ENCODE data around the gene LRRC8D. TPM values are rescaled to one million over a fixed set of nuclear protein-coding genes. Genes with fewer than 3 reads are reported as not detected.

Gene LRRC8D
- total and polyA plus RNA-seq, 2 experiments from 2014 or later = 23.6 to 48.8 TPM

- TF ChIP-seq ZNF462 (CRISPR knock-in tag; IDR thresholded peaks at IDR 0.05) = no peak
- TF ChIP-seq POLR2AphosphoS5 (IDR thresholded peaks at IDR 0.05; ENCODE audit: low read depth) = no peak
- TF ChIP-seq REST (IDR thresholded peaks at IDR 0.05; ENCODE audit: unreplicated experiment) = no peak
- TF ChIP-seq NANOG (IDR thresholded peaks at IDR 0.05; ENCODE audit: borderline replicate concordance) = no peak
- TF ChIP-seq ZNF114 (CRISPR knock-in tag; IDR thresholded peaks at IDR 0.05) = no peak
- TF ChIP-seq, protein P1, sequence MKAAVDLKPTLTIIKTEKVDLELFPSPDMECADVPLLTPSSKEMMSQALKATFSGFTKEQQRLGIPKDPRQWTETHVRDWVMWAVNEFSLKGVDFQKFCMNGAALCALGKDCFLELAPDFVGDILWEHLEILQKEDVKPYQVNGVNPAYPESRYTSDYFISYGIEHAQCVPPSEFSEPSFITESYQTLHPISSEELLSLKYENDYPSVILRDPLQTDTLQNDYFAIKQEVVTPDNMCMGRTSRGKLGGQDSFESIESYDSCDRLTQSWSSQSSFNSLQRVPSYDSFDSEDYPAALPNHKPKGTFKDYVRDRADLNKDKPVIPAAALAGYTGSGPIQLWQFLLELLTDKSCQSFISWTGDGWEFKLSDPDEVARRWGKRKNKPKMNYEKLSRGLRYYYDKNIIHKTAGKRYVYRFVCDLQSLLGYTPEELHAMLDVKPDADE (IDR thresholded peaks at IDR 0.05) = no peak
Observed at GRCh38 chr1:89888480-89889322, 67.9 kb downstream of the LRRC8D start (continued).
